Measurements from ENCODE around the gene MDM2. TPM values are rescaled to one million over a fixed set of nuclear protein-coding genes. Genes with fewer than 3 reads are reported as not detected.

Gene MDM2
- polyA plus RNA-seq (ENCODE audit: insufficient read length in 12 of 12): 100 to 1,000 TPM in 1 of 12 donors, 10 to 100 TPM in 11; 19.7 to 121 (median 47.1) TPM
- long read RNA-seq, donor 1, full-length matches to known transcripts: 4 of 9 reads
- long read RNA-seq, donor 1, partial matches to known transcripts: 5 of 9 reads
- long read RNA-seq, donor 1, other reads (novel, unspliced or antisense): 0 of 9 reads
- long read RNA-seq, donor 2, full-length matches to known transcripts: 1 of 1 reads
- long read RNA-seq, donor 2, partial matches to known transcripts: 0 of 1 reads
- long read RNA-seq, donor 2, other reads (novel, unspliced or antisense): 0 of 1 reads
- long read RNA-seq, donor 3, full-length matches to known transcripts: 5 of 5 reads
- long read RNA-seq, donor 3, partial matches to known transcripts: 0 of 5 reads
- long read RNA-seq, donor 3, other reads (novel, unspliced or antisense): 0 of 5 reads
- long read RNA-seq, donor 4, full-length matches to known transcripts: 4 of 4 reads
- long read RNA-seq, donor 4, partial matches to known transcripts: 0 of 4 reads
- long read RNA-seq, donor 4, other reads (novel, unspliced or antisense): 0 of 4 reads
- long read RNA-seq, donor 5: 0 reads
- long read RNA-seq, donor 6, full-length matches to known transcripts: 5 of 5 reads
- long read RNA-seq, donor 6, partial matches to known transcripts: 0 of 5 reads
- long read RNA-seq, donor 6, other reads (novel, unspliced or antisense): 0 of 5 reads
- long read RNA-seq, donor 7, full-length matches to known transcripts: 1 of 1 reads
- long read RNA-seq, donor 7, partial matches to known transcripts: 0 of 1 reads
- long read RNA-seq, donor 7, other reads (novel, unspliced or antisense): 0 of 1 reads
- long read RNA-seq, donor 8, full-length matches to known transcripts: 3 of 3 reads
- long read RNA-seq, donor 8, partial matches to known transcripts: 0 of 3 reads
- long read RNA-seq, donor 8, other reads (novel, unspliced or antisense): 0 of 3 reads
- long read RNA-seq, donor 9, full-length matches to known transcripts: 2 of 2 reads
- long read RNA-seq, donor 9, partial matches to known transcripts: 0 of 2 reads
- long read RNA-seq, donor 9, other reads (novel, unspliced or antisense): 0 of 2 reads
- long read RNA-seq, donor 10, full-length matches to known transcripts: 3 of 3 reads
- long read RNA-seq, donor 10, partial matches to known transcripts: 0 of 3 reads
- long read RNA-seq, donor 10, other reads (novel, unspliced or antisense): 0 of 3 reads
- long read RNA-seq, donor 11, full-length matches to known transcripts: 5 of 5 reads
- long read RNA-seq, donor 11, partial matches to known transcripts: 0 of 5 reads
- long read RNA-seq, donor 11, other reads (novel, unspliced or antisense): 0 of 5 reads

DNA sequence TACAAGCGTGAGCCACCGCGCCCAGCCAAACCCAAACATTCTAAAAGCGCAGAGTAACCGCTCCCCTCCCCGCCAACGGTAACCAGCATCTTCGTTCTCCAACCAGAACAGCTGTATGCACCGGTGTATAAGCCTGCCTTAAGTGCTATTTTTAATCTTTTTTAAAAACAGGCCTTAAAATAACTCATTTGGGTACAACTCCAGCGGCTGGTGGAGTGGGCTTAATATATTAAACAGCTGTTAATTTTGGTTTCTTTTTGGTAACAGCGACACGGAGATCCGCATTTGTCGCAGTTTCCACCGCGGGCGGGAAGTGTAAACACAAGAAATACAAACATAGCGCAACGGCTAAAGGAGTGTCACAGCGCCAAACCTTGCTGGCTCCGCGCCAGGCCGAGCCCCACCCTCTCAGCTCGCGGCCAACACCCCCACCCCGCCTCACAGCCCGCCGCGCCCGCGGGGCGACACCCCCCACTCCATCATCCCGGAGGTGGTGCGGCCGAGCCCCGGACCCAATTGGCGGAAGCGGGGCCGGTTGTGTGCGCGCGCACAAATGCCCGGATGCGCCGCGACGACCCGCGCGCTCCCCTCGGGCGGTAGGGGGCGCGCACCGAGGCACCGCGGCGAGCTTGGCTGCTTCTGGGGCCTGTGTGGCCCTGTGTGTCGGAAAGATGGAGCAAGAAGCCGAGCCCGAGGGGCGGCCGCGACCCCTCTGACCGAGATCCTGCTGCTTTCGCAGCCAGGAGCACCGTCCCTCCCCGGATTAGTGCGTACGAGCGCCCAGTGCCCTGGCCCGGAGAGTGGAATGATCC is at the start of gene MDM2:
Gene MDM2 (plus strand): TSS at position 602 of the 812 bp plus-strand sequence. CDS start 301 bp downstream, outside the sequence.
- DNase-seq: peak; percentile 93

DNA sequence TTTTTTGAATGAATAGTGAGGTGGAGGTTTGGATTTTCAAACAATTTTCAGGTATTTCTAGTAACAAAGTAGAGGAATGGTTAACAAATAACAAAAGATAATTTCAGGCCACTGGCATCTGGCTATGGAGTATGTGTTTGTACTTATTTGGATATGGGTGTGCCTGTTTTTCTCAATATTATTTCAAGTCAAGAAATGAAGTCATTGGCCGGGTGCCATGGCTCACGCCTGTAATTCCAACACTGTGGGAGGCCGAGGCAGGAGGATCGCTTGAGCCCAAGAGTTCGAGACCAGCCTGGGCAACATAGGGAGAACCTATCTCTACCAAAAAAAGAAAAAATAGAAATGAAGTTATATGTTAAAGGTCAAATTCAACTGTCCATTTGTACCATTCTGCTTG is 48.1 kb upstream of the MDM2 start:
- no peak for DNase-seq

DNA sequence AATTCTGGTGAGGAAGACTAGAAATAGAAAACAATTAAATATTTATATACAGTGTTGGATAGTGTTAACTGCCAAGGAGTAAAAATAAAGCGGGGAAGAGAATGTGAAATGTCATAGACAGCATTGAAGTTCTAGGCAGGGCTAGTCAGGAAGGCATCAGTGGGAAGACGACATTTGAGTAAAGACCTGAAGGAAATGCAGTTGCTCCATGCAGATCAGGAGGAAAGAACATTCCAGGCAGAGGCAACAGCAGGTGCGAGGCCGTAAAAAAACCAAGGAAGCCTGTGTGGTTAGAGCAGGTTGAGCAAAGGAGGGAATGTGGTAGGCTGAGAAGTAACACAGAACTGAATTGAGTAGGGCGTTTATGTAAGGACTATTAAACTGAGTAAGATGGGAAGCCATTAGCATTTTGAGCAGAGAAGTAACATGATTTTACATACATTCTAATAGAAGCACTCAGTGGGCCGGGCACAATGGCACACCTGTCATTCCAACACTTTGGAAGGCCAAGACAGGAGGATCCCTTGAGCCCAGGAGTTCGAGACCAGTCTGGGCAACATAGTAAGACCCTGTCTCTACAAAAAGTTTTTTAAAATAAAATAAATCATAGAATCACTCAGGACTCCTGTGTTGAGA is 47.1 kb upstream of the MDM2 start:
- no peak for DNase-seq

DNA sequence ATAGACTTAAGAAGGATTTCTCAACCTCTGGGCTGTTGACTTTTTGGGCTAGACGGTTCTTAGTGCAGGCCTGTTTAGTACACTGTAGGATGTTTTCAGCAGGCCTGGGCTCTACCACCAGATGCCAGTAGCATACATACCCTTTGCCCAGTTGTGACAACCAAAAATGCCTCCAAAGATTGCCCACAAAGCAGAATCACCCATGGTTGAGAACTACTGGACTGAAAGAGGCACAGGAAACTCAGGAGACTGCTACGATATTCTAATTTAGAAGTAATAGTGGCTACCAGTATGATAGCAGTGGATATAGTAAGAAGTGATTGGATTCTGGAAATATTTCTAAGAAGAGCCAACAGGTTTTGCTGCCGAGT is 46.5 kb upstream of the MDM2 start:
- DNase-seq: no peak

GRCh38 chr12:68761901-68762630 is 45.9 kb upstream of the MDM2 start:
- DNase-seq: no peak

DNA sequence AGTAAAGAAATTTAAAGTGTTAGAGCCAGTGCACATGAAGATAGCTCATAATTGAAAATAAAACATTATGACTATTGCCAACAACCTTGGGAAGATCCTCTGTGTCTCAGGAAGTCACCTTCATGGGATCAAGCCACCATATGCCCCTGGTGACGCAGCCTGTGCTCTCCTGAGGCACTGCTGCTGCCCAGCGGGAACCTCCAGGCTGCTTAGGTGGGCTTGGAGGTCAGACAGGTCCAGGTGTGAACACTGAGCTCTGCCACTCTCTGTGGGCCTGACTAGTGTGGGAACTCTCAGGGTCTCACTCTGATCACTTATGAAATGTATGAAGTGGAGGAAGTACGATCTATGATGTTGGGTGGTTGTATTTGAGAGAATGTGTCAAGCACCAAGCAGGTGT is 45.3 kb upstream of the MDM2 start:
- DNase-seq: no peak

DNA sequence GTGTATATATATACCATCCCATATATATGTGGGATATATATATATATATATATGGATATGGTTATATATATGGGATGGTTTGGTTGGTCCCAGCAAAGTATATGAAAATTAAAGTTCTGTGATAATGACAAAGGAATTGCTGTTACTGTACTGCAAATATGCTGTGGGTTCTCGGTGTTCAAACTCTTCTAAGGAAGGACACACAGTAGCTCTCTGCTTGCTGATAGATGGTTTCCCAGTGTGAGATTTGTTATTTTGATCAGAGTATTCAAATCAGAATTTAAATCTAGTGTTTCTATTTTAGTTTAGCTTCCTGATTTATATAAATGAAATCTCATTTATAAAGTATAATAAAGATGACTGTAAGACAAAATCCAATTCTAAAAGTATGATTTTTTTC is 42.3 kb upstream of the MDM2 start:
- no peak for DNase-seq

GRCh38 chr12:68766646-68767045 is 41.3 kb upstream of the MDM2 start:
- DNase-seq: no peak

- DNase-seq: no peak
These were observed 40.8 kb upstream of the MDM2 start for GRCh38 chr12:68767191-68767590.

- no peak for DNase-seq
These were observed 39.5 kb upstream of the MDM2 start for GRCh38 chr12:68768431-68768939.

DNA sequence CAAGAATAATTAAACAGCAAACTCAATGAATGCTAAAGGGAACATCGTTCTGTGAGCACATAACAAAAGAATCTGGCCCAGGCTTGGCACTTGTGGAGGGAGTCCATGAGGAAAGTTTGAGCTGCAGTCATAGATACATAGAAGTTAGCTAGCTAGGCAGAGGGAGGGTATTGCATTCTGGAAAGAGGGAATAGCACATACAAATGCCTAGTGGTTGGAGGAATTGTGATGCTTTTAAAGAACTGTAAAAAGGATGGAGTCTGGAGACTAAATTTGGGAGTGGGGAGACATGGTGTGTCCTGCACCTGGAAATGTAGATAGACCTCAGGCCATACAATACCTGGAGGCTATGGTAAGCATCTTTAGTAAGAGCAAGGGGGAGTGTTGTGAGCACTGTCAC is 38.0 kb upstream of the MDM2 start:
- DNase-seq: no peak

- no peak for DNase-seq
These were observed 36.6 kb upstream of the MDM2 start for GRCh38 chr12:68771223-68771925.

GRCh38 chr12:68772714-68773113 is 35.3 kb upstream of the MDM2 start:
- DNase-seq: no peak

DNA sequence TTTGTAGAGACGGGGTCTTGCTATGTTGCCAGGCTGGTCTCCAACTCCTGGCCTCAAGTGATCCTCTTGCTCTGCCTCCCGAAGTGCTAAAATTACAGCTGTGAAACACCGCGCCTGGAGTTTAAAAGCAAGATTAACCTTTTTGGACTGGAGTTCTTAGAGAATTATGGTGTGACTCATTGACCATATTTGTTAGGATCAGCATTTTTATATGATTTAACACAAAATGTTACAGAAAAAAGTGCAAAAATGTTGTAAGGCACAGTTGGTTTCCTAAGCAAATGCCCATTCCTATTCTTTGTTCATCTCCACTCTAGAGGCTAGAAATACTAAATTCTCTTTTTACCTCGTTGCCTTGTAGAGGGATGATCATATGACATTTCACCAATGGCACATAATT is 34.4 kb upstream of the MDM2 start:
- no peak for DNase-seq

- DNase-seq: no peak
These were observed 32.8 kb upstream of the MDM2 start for GRCh38 chr12:68775121-68775630.

GRCh38 chr12:68776976-68777610 is 30.9 kb upstream of the MDM2 start:
- no peak for DNase-seq

DNA sequence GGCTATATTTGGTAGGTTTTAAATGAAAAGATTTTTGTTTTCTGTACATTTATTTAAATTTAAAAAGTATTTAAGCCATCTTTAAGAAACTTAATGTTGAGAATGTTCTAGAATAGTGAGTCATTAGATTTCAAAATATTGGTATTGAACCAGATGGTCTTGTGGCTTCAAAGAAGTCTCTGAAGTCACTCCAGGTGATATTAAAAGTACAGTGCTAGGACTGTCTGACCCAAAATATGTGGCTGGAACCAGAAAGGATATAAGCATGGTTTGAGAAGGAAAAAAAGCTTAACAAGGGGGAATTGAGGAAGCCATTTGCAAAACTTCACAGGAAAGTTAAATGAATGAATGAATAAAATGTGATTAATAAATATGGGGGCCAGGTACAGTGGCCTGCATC is 28.7 kb upstream of the MDM2 start:
- DNase-seq: no peak

DNA sequence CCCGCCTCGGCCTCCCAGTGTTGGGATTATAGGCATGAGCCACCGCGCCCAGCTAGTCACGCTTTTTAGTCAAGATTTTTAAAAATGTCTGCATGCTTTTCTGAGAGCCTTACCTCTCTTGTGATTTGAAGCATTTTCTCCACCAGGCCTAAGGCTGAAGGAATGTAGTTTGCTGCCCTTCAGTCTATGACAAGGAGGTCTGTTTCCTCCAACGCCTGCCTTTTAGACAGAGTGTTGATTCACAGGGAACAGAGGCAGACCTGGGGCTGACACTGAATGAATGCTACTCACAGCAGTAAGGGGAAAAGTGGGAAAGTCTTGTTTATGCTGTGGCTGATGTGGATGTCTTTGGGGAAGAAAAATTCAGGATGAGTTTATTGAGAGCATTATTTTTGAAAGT is 27.2 kb upstream of the MDM2 start:
- DNase-seq: no peak

Data from muscle of arm (tissue), 14 donors.